Fibroblast of upper back skin (primary cell): ENCODE results near the gene GRIN3A.
"Not testable (repeated sequence)": the region's sequence is repeated elsewhere in the genome, so short reads cannot be mapped to it uniquely, and the experiment has no call there.

Source experiments
- DNase-seq: peaks from one replicate; pipeline ENCODE4 v3.0.0-alpha.2; 2013

GRIN3A gene

DNA sequence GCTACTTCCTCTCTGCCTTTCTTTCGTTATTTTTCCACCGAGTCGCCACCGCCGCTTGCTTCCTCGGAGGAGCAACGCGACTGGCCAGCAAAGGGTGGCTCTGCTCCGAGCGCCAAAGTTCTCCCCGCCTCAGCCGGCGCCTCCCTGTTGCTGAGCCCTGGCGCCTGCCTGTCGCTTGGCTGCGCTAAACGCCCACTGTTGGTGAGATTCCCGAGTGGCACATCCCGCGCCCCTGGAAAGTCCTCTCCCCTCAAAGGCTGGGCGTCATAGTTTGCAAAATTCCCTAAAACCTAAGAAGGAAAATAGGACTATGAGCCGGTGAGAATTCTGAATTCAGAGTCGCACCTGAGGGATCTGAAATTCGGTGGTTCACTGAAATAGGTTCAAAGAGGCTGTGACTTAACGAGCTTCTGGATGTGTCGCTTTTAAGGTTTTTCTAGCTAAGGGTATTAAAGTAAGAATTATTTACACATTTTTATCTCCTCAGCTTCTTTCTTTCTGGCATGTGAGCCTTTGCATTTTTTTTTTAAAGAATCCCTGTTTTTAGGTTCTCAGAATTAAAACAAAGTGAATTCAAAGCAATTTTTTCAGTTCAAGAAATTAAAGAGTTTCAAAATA is at the start of gene GRIN3A:
GRIN3A (minus strand) TSS at position 82 of the 618 bp plus-strand sequence. CDS start 668 bp downstream, outside the sequence.
- no peak for DNase-seq

DNA sequence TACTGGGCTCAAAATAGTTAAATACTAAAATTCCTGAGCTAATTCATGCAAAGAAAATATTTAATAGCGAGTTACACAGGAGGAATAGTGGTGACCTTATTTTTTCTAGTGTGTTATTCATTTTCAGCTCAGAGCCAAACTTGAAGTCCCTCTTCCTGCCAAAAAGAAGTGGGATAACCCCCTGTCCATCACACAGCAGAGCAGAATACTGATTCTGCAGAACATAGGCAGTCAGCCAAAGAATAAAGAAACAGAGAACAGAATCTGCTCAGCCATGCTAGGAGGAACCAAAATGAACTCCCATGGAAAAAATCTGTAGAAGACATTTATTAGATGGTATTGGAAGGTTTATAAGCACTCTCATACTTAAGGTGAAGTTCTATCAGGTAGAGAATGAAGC is 49.4 kb upstream of the GRIN3A start:
- DNase-seq = no peak

DNA sequence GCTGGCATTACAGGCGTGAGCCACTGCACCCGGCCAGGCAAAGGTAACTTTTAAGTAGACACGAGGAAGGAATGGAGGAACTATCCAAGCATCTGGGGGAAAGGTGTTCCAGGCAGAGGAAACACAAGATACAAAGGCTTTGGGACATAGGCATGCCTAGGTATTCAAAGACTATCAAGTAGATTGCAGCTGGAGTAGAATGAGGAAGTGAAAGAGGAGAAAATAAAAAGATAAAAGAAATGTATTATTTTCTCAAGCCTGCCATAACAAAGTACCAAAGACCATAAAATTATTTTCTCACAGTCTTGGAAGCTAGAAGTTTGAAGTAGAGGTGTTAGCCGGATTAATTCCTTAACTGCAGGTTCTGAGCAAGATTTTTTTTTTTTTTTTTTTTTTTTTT is 39.9 kb upstream of the GRIN3A start:
- DNase-seq = no peak

DNA sequence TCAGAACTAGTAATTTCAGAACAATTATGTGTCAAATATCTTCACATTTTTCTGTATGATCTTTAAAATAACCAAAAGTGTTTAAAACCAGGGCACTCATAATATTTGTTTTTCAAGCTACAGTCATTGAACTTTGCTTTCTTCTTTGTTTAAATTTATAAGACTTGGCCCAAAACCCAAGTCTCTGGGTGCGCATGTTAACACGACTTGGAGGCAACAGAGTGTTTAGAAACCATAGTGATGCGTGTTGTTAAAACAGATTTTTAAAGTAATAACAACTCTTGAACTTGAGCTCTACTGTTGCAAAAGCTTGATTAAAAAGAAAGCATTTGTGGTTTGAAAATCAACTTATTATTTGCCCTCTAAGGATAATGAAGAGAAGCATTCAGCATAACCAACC is 26.0 kb upstream of the GRIN3A start:
- no peak for DNase-seq

DNA sequence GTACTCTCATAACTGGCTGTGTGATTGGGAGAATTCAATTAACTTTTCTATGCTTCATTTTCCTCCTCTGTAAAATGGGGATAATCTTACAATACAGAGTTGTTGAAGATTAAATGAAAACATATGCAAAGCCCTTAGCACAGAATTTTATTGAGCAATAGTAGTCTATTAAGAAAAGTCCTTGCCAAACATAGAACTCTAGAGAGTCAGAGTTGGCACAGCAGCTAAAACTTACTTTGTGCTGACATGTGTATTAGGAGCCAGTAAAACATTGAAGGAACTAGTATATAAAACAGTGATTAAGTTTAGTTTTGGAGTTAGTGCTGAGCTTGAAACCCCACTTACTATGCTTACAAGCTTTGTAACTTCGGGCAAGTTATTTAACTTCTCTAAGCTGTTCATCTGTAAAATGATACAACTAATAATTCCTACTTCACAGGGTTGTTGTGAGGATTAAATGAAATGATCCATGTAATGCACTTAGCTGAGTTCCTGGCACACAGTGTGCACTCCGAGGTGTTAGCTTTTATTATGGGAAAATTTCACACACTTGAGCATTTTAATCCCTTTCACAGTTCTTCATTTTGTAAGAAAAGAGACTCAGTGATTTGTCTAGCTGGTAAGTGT is 20.0 kb upstream of the GRIN3A start:
- DNase-seq = peak; percentile 9

DNA sequence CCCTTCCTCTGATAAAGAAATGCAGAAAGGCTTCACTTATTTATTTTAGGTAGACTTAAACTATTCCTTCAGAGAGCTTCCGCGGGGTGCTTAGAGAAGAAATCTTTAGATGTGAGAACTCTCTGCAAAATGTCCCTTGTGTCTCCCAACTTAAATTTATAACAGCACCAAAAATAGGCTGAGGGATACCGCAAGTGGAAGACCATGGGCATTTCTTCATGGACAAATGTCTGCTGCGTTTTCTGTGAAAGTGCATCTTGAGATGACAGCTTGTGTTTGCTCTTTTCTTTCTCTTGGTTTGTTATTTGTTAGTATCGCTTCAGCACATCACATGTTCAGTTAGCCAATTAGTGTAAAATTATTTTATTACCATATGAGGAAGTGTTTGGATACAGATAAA is 15.3 kb upstream of the GRIN3A start:
- DNase-seq = no peak

DNA sequence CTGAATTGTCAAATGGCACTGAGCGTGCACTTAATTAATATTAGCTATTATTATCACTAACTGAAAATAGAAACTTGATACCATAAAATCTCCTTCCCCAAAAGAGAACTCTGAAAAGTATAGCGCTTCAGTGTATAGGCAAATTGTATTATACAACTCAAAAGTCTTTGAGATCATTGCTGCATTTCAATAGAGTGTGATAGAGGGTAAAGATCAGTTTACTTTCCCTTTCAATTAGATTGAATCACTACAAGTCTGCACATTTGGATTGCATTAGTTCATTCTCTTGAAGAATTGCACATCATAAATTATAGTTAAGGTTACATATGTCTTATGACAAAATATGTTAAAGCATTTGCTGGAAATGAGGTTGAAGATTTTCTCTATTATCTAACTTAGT is 13.4 kb upstream of the GRIN3A start:
- no peak for DNase-seq

DNA sequence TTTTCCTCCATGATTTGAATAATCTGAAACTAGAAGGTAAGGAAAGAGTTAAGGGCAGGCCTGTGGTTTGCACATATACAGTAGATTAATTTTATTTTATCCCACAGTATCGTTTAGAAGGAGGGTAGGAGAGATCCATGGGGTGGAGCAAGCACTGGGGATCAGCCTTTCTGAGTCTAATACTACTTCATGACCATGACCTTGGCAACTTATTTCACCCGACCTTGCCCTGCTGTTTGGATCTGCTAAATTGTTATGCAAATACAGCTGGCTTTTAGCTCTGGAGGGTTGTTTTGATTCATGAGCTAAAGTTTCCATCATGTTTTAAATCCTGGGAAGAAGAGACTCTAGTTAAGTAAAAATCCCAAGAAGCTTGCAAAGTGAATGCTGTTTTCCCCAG is 864 bp upstream of the GRIN3A start:
- DNase-seq = no peak

DNA sequence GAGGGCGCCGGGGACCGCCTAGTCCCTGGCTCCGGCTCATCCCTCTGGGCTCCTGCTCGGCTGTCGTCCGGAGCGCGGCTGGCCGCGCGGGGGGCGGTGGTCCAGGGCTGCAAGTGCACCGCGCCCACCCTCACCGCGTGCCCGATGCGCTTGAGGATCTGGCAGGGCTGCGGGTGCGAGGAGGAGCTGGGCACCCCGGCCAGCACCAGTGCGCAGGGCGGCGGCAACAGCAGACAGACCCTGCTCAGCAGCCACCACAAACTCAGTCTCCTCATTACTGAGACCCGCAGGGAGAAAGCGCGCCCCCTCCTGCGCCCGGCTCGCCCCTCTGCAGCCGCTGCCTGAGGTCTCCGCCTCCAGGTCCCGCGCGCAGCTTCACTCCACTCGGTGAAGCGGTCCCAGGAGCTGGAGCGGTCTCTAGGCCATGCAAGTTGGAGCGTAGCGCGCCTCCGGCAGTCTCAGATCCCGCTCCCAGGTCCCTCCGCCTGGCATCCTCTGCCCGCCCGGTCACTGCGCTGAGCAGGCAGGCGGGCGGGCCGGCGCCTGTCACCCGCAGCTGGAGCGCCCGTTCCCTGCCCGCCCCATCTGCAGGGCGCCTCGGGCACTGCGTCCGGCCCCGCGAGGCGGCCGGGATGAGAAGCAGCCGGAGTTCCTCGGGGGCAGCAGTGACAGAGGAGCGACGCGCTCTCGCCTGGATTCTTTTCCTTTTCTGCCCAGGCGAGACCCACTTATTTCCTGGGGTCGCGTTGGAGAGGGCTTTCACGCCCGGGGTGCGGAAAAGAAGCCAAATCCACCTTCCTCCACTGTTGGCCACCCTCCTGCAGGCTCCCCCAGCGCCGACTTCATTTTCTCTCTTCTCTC is 512 bp downstream of the GRIN3A start:
- DNase-seq = no peak

DNA sequence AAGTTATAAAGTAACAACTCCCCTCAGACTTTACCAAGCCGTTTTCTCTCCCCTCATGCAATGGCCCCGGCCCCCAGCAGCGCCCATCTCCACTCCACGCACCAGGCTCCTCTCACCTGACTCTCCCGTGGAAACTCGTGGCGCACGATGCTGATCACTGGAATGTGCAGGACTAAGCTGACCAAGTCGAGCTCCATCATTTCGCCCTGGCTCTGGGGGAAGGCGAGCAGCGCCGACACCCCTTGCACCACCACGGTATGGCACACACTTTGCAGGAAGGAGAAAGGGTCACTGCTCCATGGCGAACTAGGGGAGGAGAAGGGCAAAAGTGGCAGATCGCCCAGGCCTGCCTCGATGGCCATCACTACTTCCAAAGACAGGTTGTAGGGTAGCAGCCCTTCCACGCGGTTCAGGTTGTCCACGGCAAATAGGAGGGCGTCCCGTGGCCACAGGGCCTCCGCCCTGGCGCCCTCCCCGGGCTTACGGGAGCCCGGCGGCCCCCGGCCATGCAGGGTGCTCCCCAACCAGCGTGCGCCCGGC is 1.2 kb downstream of the GRIN3A start:
- DNase-seq = no peak

DNA sequence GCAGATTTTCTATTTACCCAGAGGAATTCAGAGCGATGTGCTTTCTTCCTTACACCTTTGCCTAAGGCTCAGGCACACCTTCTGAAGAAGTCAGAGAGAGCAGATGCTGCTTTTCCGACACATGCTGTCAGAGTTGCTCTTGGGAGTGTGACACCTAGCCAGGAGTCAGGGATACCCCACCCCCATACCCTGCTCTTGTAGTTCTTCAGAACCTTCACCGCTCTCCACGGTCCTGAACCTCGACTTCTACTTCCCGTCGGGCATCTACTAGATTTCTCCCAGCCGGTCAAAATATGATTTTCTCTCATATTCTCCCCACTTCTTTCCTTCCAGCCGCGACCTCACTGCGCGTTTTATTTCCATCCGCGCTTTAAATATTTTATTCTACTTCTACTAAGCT is 1.7 kb downstream of the GRIN3A start:
- DNase-seq = peak; percentile 42

DNA sequence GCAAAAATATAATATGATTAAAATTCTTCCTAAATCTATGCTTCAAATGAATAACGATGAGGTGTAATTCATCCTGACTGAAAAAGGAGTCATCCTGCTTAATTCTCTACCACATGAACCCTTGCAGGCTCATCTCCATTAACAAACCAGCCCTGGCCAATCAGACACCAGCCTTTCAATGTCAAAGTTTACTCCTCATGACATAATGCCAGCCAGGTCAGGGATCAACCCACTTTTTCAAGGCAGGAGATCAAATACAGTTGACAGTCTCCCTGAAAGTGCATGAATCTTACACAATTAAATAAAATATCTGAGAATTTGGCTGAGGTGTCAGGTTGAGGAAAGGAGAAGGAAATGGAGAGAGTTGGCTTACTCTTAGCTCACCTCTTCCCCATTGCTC is 7.0 kb downstream of the GRIN3A start:
- DNase-seq = no peak

DNA sequence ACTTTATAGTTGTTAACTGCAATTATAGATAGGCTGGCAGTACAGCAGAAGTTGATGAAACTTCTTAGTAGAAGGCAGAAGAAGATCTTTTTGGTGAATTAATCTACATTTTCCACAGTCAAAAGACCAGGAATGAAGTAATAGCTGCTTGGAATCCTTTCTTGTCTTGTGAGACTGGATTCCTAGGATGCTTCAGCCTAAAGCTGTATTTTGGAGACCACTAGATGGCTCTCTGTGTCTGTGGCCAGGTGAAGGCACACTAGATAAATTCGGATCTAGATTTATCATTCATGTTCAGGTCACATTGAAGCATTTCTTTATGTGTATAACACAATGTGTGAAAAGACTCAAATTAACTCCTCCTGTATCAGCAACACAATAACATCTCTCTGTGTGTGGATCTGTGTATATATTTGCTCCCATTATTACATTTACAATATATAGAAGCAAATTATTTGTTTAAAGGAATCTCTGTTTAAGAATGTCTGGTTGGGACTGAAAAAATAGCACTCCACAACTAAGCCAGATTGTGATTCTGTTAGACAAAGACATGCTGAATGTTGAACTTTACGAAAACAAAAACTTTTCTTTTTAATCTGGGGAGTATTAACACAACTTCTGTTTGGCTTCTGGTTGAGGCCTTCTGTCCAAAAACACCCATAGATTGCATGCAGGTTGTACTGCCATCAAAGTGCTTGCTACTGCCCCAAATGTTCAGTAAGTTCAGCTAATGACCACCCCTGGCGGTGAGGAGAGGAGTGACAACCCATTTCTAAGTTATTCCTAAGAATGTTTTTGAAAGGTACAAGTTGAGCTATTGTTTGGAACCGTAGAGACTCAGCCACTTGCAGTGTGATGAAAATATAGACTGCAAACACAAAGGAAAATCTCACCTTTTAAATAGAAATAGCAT is 10.6 kb downstream of the GRIN3A start:
- peak; percentile 47 for DNase-seq

DNA sequence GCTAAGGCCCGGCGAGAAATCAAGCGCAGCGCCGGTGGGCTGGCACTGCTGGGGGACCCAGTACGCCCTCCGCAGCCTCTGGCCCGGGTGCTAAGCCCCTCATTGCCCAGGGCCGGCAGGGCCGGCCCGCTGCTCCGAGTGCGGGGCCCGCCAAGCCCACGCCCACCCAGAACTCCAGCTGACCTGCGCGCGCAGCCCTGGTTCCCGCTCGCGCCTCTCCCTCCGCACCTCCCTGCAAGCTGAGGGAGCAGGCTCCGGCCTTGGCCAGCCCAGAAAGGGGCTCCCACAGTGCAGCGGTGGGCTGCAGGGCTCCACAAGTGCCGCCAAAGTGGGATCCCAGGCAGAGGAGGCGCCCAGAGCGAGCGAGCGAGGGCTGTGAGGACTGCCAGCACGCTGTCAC is 14.2 kb downstream of the GRIN3A start:
- not testable (repeated sequence) for DNase-seq

DNA sequence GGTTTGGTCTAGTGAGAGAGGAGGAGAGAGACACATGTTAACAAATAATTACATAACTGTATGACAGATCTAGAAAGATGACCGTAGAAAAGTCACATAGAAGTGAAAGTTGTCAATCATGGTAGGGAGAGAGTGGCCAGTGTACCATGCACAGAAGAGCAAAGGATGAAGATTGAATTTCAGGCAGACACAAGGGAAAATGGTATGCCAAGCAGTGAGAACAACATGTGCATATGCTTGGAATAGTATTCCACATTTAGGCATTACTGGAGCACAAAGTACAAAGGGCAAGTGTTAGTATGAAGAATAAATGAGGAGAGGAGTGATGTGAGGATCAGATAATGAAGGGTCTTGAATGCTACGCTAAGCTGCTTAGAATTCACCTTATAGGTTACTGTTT is 20.3 kb downstream of the GRIN3A start:
- DNase-seq = no peak

DNA sequence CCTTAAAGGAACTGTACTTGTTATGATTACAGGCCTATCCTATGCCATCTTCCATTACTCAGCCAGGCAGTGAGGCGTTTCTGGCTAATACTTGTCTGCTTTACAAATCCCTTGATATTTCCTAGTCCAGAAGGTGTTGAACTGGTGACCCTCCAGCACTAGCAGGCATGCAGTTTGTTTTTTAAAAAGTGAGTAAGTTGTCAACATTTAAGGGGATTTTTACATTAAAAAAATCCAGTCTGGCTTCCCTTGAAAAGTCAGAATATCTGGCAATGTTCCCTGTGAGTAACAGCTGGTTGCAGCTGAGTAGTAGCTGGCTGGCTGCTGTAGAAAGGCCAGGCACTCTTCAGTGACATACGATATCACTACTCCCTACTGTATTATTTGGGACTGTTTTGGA is 21.8 kb downstream of the GRIN3A start:
- DNase-seq = peak; percentile 63

DNA sequence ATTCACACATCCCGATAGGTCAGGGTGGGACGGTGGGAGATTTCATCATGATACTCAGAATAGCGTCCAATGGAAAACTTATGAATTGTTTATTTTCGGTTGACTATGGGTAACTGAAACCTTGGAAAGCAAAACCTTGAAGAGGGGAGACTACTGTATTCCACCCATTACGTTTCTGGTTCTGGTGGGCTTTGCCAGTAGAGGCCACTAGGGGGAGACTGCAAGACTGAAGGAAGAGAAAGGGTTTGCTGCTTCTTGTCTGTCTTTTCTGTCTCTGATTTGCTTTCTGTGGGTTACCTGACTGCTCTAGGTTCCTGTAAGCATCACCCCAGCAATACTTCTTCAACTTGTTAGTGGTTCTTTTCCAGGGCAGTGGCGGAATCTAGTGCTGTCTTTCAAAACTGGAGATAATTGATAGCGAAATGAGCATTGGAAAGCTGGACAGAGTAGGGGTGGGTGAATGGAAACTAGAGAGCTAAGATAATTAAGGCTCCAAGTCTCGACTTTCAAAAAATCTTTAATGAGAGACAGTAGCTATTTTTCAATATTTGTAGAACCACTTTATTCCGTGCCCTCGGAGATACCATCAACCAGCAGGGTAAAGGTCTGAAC is 27.0 kb downstream of the GRIN3A start:
- DNase-seq = no peak

DNA sequence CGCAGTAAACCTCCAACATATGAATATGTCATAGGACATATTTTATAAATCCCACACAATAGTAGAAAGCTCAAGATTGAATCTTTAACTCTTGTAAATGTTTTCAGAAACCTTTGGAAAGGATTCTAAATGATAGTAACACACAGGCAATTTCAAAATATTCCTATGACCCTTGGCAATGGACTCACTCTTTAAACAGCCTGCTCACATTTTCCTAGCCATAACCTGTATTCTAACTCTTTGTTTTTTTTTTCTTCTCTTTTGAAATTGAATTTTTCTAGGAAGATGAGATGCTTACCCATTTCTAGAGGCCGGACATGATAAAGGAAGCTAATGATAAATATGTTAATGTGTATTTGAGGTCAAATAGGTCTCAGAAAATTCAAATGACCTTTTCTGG is 29.6 kb downstream of the GRIN3A start:
- DNase-seq = no peak

DNA sequence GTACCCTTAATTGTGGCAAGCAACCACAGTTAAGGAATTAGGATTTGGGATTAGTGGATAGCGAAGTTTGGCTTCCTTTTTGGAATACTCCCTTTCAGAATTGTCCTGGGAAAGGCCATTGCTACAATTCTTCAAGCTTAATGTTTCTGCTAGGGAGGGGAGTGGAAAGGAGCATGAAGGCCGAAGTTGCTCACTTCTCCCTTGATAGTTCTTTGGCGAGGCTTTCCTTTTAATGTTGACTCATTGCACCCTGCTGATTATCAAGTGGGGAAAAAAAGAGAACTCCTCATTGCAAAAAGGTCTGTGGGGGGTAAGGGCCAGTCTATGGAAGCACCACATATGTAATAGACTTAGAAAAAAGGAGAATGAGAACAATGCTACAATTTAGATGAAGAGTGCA is 30.7 kb downstream of the GRIN3A start:
- peak; percentile 66 for DNase-seq

DNA sequence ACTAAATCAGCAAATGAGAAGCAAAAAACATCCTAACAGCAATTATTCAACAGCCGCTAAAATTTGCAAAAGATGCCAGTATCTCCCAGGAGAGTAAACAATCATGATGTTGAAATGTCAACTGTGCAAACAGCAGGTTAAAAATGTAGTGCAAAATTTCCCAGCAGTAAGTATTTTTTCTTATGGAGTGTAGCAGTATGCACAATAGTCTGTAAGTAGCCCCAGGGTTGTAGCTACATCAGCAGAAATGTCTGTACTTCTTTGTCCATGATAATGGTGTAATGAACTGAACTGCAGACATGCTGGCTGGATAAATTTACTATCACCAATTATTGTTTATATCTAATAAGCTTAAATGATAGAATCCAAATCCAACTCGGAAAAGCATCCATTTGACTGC is 31.4 kb downstream of the GRIN3A start:
- no peak for DNase-seq

DNA sequence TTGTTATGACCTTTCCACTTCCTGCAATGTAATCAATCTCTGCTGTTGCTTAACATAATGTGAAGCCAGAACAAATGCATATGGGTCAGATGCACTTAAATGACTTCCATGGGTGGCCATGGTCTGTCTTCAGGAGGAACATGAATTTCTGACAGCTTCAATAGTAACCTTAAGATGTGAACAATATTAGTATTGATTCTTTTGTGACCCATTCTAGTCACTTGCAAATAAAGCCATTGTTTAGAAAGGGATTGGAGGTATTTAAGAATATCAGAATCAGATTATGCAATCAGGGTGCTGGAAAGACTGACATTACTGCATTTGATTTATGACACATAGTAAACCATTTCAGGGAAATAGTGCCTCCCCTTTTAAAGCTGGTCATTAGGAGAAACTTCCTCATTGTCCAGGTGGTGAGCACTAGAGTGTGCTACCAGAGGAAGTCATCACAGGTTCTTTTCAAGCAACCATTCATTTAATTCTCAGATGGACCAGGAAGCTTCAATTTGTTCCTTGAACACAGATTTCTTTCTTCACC is 32.1 kb downstream of the GRIN3A start:
- DNase-seq = no peak

DNA sequence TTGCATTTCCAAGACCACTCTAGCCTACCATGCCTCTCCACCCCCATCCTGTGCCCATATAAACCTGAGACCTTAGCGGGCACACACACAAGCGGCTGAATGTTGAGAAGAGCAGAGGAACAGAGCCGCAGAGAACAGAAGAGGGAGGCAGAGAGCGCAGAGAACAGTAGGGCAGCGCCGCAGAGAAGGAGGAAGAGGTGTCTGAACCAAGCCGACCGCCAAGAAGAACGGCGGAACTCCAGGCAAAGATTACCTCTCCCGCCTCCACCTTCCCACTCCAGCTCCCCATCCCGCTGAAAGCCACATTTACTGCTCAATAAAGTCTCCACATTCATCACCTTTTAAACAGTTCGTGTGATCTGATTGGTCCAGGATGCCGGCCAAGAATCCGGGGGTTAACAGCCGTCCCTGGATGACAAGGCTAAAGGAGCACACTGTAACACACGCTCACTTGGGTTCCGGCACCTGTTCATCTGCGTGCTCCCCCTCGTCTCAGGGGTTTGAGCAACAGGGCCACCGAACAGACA is 33.2 kb downstream of the GRIN3A start:
- DNase-seq = peak; percentile 13
